T-helper 1 cell treated with Interleukin-12 subunit alpha and Interleukin-12 subunit beta and Interleukin-4 antibody, amounts not matched to agents 30 μg/mL and 1 μg/mL, for 36 hours (primary cell): ENCODE measurements around the gene MAML2.

Experiments
- H3K27ac Mint-ChIP-seq: one replicate; pipeline ENCODE4 v1.8.0; 2021; ENCODE audit warnings: mild to moderate bottlenecking, mixed read lengths
- H3K27me3 Mint-ChIP-seq: one replicate; pipeline ENCODE4 v1.8.0; 2021; ENCODE audit warnings: low read depth, mixed read lengths
- H3K36me3 Mint-ChIP-seq: one replicate; pipeline ENCODE4 v1.8.0; 2021; ENCODE audit warnings: low read depth, mixed read lengths
- H3K4me1 Mint-ChIP-seq: one replicate; pipeline ENCODE4 v1.8.0; 2021; ENCODE audit warnings: low read depth, mixed read lengths
- H3K4me3 Mint-ChIP-seq: one replicate; pipeline ENCODE4 v1.8.0; 2021; ENCODE audit warnings: mild to moderate bottlenecking, moderate library complexity, mixed read lengths
- H3K9me3 Mint-ChIP-seq: one replicate; pipeline ENCODE4 v1.8.0; 2021; ENCODE audit warnings: mixed read lengths

The MAML2 gene

DNA sequence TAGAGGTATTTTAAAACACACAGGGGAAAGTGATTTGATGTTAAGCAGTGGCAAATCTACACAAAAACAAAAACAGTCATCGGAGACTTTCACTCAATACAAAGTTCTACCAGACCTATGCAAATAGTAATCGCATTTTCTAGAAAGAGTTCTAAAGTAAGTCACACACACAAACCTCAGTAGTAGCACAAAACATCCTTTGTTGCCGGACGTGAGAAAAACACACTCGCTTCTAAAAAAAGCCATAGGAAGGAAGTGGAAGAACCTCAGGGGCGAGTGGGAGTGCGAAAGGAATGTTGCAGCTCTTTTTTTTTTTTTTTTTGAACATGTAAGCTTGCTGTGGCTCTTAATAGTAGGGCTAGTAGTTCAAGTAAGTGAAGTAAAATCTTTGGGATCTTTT, 88.9 kb downstream of the MAML2 start:
- Mint-ChIP-seq H3K4me3 (peak overlapping the region; percentile 74), H3K9me3 (peaks cover 4% of the 10 kb centered on the region), H3K27ac (peak overlapping the region; percentile 70), H3K36me3 (peaks cover 31% of the 10 kb centered on the region), H3K4me1 (peaks cover 66% of the 10 kb centered on the region), H3K27me3 (no peaks in the 10 kb centered on the region)

DNA sequence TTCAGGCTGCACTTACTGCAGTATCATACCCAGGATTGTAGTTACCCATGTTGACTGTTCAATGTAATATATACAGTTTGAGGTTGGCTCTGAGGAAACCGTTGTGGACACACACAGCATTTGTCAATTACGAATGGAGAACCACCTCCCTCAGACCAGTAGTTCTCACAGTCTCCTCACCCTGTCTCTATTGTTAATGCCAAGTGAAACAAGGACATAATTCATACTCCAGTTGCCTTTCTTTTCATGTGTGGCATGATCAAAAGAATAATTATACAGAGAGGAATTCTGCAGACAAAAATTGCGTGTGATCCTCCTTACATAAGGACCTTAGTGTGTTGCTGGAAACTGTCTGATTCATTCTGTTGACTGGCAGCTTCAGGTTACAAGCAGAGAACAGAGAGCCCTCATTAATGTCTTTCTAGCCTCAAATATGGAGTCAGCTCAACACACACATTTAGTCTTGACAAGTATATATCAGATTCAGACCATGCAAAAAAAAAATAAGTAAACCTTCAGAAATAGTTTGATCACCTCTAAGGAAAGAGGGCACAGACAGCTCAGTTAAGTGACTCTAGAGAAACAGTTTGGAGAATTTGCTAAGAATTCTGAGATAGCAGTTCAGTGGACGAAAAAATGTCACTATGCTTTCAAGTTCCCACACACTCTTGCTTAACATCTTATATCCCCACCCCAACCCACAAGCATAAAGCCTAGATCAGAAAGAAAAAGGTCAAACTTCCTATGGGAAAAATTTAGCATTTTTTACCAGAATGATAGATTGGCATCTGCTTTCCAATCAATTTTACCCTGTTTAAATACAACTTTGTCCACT, 96.1 kb downstream of the MAML2 start:
- H3K4me1 Mint-ChIP-seq = peaks cover 51% of the 10 kb centered on the region
- H3K4me3 Mint-ChIP-seq = peak overlapping the region; percentile 12
- H3K27ac Mint-ChIP-seq = peak overlapping the region; percentile 37
- H3K27me3 Mint-ChIP-seq = no peaks in the 10 kb centered on the region
- H3K9me3 Mint-ChIP-seq = peaks cover 6% of the 10 kb centered on the region
- peaks cover 18% of the 10 kb centered on the region for H3K36me3 Mint-ChIP-seq

DNA sequence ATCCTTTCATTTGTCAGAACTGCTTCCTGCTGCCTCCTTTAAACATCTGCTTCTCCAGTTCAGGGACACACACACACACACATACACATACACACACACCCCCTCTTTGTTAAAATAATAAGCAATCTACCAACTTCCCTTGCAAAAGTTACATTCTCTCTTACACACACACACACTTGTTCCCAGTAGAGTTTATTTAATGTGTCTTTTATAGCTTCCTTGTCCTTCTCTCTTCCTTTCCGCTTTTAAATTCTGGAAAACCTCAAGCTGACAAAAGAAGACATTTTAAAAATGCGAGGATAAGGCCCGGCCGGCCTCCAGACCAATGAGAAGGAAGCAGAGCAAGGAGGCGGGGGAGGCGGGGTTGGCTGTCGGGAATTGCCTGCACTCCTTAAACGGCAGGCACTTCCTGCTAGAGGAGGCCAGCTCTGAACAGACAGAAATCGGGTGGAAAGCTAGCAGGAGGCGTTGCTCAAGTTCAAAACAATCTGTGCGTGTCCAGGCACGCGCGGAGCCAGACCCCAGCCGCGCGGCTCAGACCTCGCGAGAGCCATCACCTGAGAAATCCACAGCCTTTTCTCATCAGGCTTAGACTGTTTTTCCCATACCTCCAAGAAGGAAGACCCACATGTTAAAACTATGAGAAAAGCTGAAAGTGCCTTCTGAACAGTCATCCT, 99.9 kb downstream of the MAML2 start:
- peak overlapping the region; percentile 77 for H3K4me3 Mint-ChIP-seq
- H3K27me3 Mint-ChIP-seq = no peaks in the 10 kb centered on the region
- H3K4me1 Mint-ChIP-seq = peaks cover 43% of the 10 kb centered on the region
- peak overlapping the region; percentile 83 for H3K27ac Mint-ChIP-seq
- no peaks in the 10 kb centered on the region for H3K9me3 Mint-ChIP-seq
- H3K36me3 Mint-ChIP-seq = peaks cover 4% of the 10 kb centered on the region

DNA sequence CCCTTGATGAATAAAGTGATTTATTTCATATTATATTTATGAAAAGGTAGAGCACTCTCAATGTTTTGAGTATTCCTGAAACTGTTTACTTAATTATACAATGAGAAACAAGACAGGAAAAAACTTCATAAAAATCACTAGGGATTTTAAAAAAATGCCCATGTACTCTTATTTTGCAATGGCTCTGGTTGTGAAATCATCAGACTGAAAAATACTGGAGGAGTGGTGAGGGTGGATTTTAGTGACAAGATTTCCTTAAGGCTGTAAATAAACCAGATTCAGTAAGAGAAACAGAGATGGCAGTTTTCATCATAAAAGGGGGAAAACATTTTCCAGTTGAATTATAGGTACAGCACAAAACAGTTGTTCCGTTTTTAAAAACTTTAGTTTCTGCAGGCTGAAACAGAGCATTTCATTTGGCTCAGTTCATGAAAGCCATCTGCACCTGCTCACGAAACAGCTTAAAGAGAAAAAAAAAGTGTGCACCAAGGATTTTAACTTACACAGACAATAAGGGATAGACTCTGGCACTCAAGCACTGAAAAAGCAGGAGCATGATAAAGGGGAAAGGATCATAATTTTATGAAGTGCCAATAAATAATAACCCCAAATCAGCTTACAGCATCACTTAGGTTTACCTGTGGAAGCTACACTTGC, 100.7 kb downstream of the MAML2 start:
- H3K27ac Mint-ChIP-seq = peak overlapping the region; percentile 77
- no peaks in the 10 kb centered on the region for H3K9me3 Mint-ChIP-seq
- H3K27me3 Mint-ChIP-seq = no peaks in the 10 kb centered on the region
- peak overlapping the region; percentile 35 for H3K4me3 Mint-ChIP-seq
- H3K4me1 Mint-ChIP-seq = peaks cover 39% of the 10 kb centered on the region
- H3K36me3 Mint-ChIP-seq = no peaks in the 10 kb centered on the region

DNA sequence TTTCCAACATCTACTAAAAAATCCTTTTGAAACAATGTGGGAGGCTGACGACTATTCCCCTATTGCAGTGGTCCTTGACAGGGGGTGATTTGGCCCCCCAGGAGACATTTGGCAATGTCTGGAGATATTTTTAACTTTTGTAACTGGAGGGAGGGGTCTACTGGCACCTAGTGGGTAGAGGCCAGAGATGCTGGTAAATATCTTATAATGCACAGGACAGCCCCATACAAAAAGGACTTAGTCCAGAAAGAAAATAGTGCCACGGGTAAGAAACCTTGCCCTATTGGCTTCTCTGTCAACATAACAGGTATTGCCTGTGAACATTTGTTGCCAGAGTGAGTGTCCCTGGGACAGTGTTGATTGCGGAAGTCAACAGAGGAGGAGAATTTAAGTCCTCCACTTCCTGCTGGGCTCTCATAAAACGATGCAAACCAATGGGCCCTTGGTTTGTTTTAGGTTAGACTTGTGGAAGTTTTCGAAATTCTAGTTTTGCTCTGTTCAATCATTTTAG, 101.6 kb downstream of the MAML2 start:
- H3K4me1 Mint-ChIP-seq = peaks cover 29% of the 10 kb centered on the region
- no peaks in the 10 kb centered on the region for H3K9me3 Mint-ChIP-seq
- H3K36me3 Mint-ChIP-seq = no peaks in the 10 kb centered on the region
- H3K27ac Mint-ChIP-seq = peak overlapping the region; percentile 64
- no peak overlapping the region for H3K4me3 Mint-ChIP-seq
- H3K27me3 Mint-ChIP-seq = no peaks in the 10 kb centered on the region

DNA sequence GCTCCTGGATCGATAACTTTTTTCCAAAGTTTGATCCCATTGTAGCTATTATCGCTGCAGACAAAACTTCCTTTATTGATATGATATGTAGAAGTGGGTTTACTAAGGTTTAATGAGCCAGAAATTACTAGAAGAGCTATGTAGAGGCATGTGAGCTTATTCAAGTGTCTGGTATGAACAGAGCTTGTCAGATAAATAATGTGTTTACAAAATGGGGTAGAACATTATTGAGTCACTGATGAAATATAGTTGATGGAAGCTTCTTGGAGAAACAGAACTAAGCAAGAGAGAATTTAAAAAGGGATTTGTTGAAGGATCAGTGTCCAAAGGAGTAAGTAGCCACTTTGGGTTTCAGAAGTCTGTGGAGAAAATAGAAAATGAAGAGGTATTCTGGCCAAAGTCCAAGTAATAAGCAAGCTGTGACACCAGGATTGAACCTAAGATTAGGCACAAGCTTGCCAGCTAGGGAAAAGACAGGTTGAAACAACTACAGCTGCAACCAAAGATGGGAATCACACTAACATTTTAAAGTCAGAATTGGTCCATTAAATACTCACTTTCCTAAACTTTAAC, 104.3 kb downstream of the MAML2 start:
- H3K9me3 Mint-ChIP-seq = no peaks in the 10 kb centered on the region

DNA sequence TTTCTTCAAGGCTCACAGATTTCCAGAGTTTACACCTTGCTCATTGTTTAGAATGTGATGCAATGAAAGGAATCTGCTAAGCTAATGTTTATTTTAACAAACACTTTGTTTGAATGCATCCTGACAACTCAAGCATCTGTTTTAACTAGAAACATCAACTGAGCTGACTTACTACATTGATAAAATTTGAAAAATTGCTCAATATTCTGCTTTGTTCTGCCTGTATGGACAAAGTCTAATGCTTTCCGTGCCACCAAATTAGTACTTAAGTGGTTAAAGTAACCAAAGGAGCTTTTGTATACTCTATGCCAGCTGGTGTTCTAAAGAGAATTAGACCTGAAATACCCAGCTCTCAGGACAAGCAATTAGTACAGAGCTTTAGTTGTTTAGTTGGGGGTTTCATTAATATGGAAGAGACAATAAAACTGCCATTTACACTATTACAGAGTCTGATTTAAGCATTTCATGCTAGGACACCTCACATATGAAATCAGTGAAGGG, 105.2 kb downstream of the MAML2 start:
- Mint-ChIP-seq H3K27me3 (no peaks in the 10 kb centered on the region), H3K4me3 (no peak overlapping the region), H3K27ac (no peak overlapping the region), H3K9me3 (no peaks in the 10 kb centered on the region), H3K4me1 (peaks cover 29% of the 10 kb centered on the region), H3K36me3 (peaks cover 6% of the 10 kb centered on the region)

More for the DNA sequence above, 104.3 kb downstream of the MAML2 start:
- H3K27ac Mint-ChIP-seq = no peak overlapping the region
- H3K4me3 Mint-ChIP-seq = no peak overlapping the region
- H3K27me3 Mint-ChIP-seq = no peaks in the 10 kb centered on the region
- H3K4me1 Mint-ChIP-seq = peaks cover 34% of the 10 kb centered on the region
- H3K36me3 Mint-ChIP-seq = peaks cover 5% of the 10 kb centered on the region

DNA sequence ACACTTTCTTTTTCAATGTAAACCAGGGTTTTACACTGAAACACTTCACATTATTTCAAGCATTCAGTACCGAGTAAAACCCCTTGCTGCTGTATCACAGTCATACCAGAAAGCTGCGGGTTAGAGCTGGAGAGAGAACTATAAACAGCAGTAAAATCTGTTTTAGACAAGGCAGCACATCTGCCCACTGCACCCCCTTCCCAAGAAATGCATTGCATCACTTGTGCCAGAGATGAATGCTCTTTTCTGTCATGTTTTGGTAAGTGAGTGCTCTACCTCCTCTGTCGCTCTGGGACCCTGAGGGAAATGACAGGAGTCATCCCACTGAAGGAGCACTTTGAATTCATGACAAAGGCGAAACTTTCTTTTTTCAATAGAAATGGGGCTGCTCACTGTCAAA, 107.2 kb downstream of the MAML2 start:
- Mint-ChIP-seq H3K9me3 (no peaks in the 10 kb centered on the region), H3K27me3 (no peaks in the 10 kb centered on the region), H3K27ac (peak overlapping the region; percentile 89), H3K4me3 (peak overlapping the region; percentile 56), H3K4me1 (peaks cover 25% of the 10 kb centered on the region), H3K36me3 (peaks cover 6% of the 10 kb centered on the region)

DNA sequence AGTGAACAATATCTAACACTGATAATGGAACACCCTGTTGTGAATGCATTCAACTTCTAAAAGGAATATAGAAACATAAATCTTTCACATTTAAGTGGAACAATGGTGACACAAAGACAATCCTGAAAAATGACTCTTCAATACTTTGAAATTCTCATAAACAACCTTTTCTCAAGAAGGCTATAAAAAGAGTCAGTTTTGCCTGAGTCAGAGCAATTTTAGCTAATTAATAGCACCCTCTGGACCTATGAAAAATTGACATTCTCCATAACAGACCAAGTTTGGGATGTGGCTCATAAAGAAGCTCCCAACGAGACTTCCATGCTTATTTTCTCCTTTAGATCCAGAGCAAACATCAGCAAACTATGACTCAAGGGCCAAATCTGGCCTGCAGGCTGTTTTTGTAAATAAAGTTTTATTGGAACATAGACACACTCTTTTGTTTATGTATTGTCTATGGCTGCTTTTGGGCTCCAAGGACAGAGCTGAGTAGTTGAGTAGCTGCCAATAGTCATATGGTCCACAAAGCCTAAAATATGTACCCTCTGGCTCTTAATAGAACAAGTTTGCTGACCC, 108.0 kb downstream of the MAML2 start:
- H3K4me3 Mint-ChIP-seq = peak overlapping the region; percentile 56
- no peaks in the 10 kb centered on the region for H3K9me3 Mint-ChIP-seq
- H3K27ac Mint-ChIP-seq = peak overlapping the region; percentile 89

DNA sequence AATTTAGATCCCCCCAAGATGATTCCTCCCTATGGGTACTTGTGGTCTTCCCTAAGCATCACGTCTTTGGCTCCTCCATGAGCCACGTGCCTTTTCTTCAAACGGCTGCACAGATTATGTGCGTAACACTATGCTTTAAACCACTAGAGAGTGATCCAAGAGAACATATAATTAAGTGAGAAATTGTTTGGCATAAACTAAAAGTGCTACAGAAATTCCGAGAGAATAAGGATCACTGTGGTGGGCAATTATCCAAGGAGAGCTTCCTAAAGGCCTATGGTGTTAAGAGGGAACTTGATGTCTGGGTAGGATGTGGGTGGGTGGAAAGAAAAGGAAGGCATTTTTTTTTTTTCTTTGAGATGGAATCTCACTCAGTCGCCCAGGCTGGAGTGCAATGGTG, 110.9 kb downstream of the MAML2 start:
- H3K4me1 Mint-ChIP-seq = peaks cover 43% of the 10 kb centered on the region
- no peak overlapping the region for H3K27ac Mint-ChIP-seq

More for the DNA sequence above, 108.0 kb downstream of the MAML2 start:
- Mint-ChIP-seq H3K27me3 (no peaks in the 10 kb centered on the region), H3K36me3 (peaks cover 6% of the 10 kb centered on the region), H3K4me1 (peaks cover 29% of the 10 kb centered on the region)

DNA sequence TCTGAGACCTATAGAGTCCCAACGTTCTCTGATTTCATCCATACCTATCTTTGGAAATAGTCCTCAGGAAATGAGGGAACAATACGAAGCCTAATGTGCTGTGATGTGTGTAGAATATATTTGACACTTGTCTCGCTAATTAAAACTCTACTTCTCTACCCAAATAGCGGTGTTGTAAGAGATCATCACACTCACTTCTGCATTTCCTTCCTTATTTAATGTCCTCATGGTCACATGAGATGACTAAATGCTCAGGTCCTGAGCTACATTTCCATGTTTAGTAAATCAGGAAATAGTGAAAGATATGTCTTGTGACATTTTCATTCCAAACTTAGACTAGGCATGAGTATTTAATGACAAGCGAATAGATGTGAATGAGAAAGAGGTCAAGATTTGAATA, 112.3 kb downstream of the MAML2 start:
- no peak overlapping the region for H3K27ac Mint-ChIP-seq
- H3K4me3 Mint-ChIP-seq = no peak overlapping the region
- no peaks in the 10 kb centered on the region for H3K9me3 Mint-ChIP-seq
- peaks cover 38% of the 10 kb centered on the region for H3K4me1 Mint-ChIP-seq
- no peaks in the 10 kb centered on the region for H3K27me3 Mint-ChIP-seq
- peaks cover 13% of the 10 kb centered on the region for H3K36me3 Mint-ChIP-seq

More for the DNA sequence above, 110.9 kb downstream of the MAML2 start:
- peaks cover 13% of the 10 kb centered on the region for H3K36me3 Mint-ChIP-seq
- H3K9me3 Mint-ChIP-seq = no peaks in the 10 kb centered on the region
- no peaks in the 10 kb centered on the region for H3K27me3 Mint-ChIP-seq
- no peak overlapping the region for H3K4me3 Mint-ChIP-seq

DNA sequence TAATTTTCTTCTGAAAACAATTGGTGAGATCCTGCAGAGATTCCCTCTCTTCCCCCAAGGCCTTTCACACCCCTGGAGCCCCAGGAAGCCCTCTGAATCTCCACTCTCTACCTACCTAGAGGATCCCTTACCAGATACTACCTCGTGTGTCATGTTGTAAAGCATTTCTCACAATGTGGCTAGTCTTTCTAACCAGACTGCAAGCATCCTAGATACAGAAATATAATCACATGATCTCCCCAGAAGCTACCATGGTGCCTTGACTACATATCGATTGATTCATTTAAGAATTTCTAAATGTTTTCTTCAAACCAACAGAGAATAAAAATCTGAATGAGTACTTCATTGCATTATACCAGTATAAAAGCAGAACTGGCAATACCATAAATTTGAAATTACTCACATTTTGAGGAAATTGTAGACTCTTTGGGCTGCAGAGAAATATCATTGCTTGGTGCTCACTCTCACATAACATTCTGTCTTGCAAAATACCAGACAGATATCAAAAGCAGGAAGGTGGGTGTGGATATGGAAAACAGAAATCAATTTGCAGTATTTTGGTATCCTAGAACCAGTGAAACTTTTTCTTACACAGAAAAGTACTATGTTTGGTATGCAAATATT, 113.5 kb downstream of the MAML2 start:
- no peaks in the 10 kb centered on the region for H3K27me3 Mint-ChIP-seq
- peaks cover 12% of the 10 kb centered on the region for H3K36me3 Mint-ChIP-seq
- peak overlapping the region; percentile 3 for H3K27ac Mint-ChIP-seq
- H3K9me3 Mint-ChIP-seq = no peaks in the 10 kb centered on the region
- peaks cover 39% of the 10 kb centered on the region for H3K4me1 Mint-ChIP-seq
- no peak overlapping the region for H3K4me3 Mint-ChIP-seq

DNA sequence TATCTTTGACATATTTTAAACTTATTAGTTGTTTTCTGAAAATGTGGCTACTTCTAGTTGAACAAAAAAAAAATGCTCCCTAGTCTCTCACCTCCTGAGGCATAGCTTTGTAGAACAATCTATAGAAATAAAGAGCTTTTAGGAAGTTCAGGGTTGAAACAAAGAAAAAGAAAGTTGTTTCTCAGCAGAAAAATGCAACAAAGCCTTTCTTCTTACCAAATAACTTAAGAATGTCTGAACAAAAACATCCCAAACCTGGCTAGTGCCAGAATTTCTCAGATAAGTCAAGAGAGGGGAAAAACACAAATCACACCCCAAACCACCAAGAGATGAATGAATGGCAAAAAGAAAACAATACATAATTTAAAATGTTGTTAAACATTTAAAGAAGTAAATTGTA, 114.1 kb downstream of the MAML2 start:
- no peak overlapping the region for H3K27ac Mint-ChIP-seq
- H3K4me1 Mint-ChIP-seq = peaks cover 41% of the 10 kb centered on the region
- peaks cover 13% of the 10 kb centered on the region for H3K36me3 Mint-ChIP-seq
- H3K9me3 Mint-ChIP-seq = no peaks in the 10 kb centered on the region
- H3K27me3 Mint-ChIP-seq = no peaks in the 10 kb centered on the region
- no peak overlapping the region for H3K4me3 Mint-ChIP-seq
